Muscle layer of colon (tissue), 2 donors: ENCODE results near the gene DPP8.
A peak's percentile ranks its signal among the peaks of the same experiment; 100 is the strongest.
"Not testable (repeated sequence)": the region's sequence is repeated elsewhere in the genome, so short reads cannot be mapped to it uniquely, and the experiment has no call there.

ENCODE experiments used
- H3K27ac ChIP-seq: one replicate; pipeline ENCODE4 v1.7.0; 2013; ENCODE audit warnings: low read depth, mild to moderate bottlenecking, low read length, moderate library complexity
- H3K27me3 ChIP-seq, 2 donors: one replicate each; pipeline ENCODE4 v1.7.0; 2013; ENCODE audit warnings: low read length in 2 of 2, mild to moderate bottlenecking in 2 of 2; ENCODE audit not compliant: insufficient read depth in 2 of 2, control insufficient read depth in 1 of 2
- H3K36me3 ChIP-seq: one replicate; pipeline ENCODE4 v1.7.0; 2013; ENCODE audit warnings: mild to moderate bottlenecking, low read length; ENCODE audit not compliant: insufficient read depth
- H3K4me1 ChIP-seq: one replicate; pipeline ENCODE4 v1.7.0; 2013; ENCODE audit warnings: mild to moderate bottlenecking, low read length; ENCODE audit not compliant: insufficient read depth
- H3K4me3 ChIP-seq, 2 donors: one replicate each; pipeline ENCODE4 v1.7.0; 2013; ENCODE audit warnings: low read length in 2 of 2, low read depth in 1 of 2, mild to moderate bottlenecking in 1 of 2, moderate library complexity in 1 of 2
- H3K9ac ChIP-seq: one replicate; pipeline ENCODE4 v1.7.0; 2013; ENCODE audit warnings: low read length
- H3K9me3 ChIP-seq: one replicate; pipeline ENCODE4 v1.7.0; 2013; ENCODE audit warnings: mild to moderate bottlenecking, low read length
- donor health status: abdominal sarcoma.
- donor health status: Adenocarcinoma of cecum.

The DPP8 gene

GRCh38 chr15:65516997-65517865 lies at the start of gene DPP8:
Gene DPP8, minus strand, starts transcription at chr15:65517689. Its CDS starts 5,136 bp downstream, at chr15:65512553.
- Histone ChIP-seq H3K27me3 (no peaks in the 10 kb centered on the region), H3K36me3 (peaks cover 9% of the 10 kb centered on the region), H3K9me3 (no peaks in the 10 kb centered on the region), H3K4me3 (peak within 1 kb of the TSS; percentile 89 to 99), H3K27ac (peak within 1 kb of the TSS; percentile 87), H3K4me1 (peaks cover 30% of the 10 kb centered on the region), H3K9ac (peak within 1 kb of the TSS; percentile 83)

DNA sequence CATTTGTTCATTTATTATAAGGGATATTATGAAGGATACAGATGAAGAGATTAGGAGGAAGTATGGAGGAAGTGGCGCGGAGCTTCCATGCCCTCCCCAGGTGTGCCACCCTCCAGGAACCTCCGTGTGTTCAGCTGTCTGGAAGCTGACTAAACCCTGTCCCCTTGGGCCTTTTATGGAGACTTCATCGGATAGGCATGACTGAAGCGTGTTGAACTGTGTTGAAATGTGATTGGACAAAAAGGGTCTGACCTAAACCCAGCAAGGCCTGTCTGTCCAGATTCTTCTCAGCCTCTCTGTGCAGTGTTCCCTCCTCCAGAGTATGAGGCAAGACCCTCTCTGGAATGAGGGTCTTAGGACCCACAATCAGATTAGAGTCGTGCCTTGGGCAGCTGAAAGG lies 44.4 kb upstream of the DPP8 start:
- no peaks in the 10 kb centered on the region for H3K27me3 ChIP-seq
- no peak overlapping the region for H3K4me3 ChIP-seq
- no peaks in the 10 kb centered on the region for H3K4me1 ChIP-seq
- H3K9ac ChIP-seq = no peak overlapping the region
- H3K9me3 ChIP-seq = no peaks in the 10 kb centered on the region
- peaks cover 53% of the 10 kb centered on the region for H3K36me3 ChIP-seq
- H3K27ac ChIP-seq = no peak overlapping the region

DNA sequence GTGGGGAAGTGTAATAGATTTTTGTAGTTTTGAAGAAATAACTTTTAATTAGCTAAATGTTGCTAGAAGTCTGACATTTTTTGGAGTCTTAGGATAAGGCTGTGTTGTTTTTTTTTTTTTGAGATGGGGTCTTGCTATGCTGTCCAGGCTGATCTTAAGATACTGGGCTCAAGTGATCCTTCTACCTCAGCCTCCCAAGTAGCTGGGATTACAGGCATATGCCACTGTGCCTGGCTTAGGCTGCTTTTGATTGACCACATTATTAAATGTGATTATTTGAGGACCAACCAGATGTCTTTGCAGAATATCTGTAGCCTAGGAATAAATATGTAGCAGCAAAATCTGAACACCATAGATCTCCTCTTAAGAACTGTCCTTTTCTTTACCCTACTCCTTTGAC lies 42.5 kb upstream of the DPP8 start:
- H3K27me3 ChIP-seq = no peaks in the 10 kb centered on the region
- H3K36me3 ChIP-seq = peaks cover 62% of the 10 kb centered on the region
- H3K9me3 ChIP-seq = no peaks in the 10 kb centered on the region
- no peaks in the 10 kb centered on the region for H3K4me1 ChIP-seq
- H3K27ac ChIP-seq = no peak overlapping the region
- H3K4me3 ChIP-seq = no peak overlapping the region
- no peak overlapping the region for H3K9ac ChIP-seq

- Histone ChIP-seq H3K27me3 (no peaks in the 10 kb centered on the region), H3K36me3 (peaks cover 62% of the 10 kb centered on the region), H3K4me1 (no peaks in the 10 kb centered on the region), H3K4me3 (no peak overlapping the region), H3K27ac (no peak overlapping the region), H3K9ac (no peak overlapping the region), H3K9me3 (no peaks in the 10 kb centered on the region)
Measured at GRCh38 chr15:65558997-65559760, 41.7 kb upstream of the DPP8 start.

- H3K27me3 ChIP-seq = no peaks in the 10 kb centered on the region
- peaks cover 56% of the 10 kb centered on the region for H3K36me3 ChIP-seq
- no peak overlapping the region for H3K4me3 ChIP-seq
- H3K4me1 ChIP-seq = no peaks in the 10 kb centered on the region
- H3K9ac ChIP-seq = no peak overlapping the region
- H3K27ac ChIP-seq = no peak overlapping the region
- no peaks in the 10 kb centered on the region for H3K9me3 ChIP-seq
Measured at GRCh38 chr15:65558336-65558735, 40.8 kb upstream of the DPP8 start.

GRCh38 chr15:65556622-65557021 lies 39.1 kb upstream of the DPP8 start:
- H3K27ac ChIP-seq = no peak overlapping the region
- no peaks in the 10 kb centered on the region for H3K27me3 ChIP-seq
- H3K36me3 ChIP-seq = peaks cover 39% of the 10 kb centered on the region
- H3K4me3 ChIP-seq = no peak overlapping the region
- no peak overlapping the region for H3K9ac ChIP-seq
- H3K9me3 ChIP-seq = no peaks in the 10 kb centered on the region
- no peaks in the 10 kb centered on the region for H3K4me1 ChIP-seq

GRCh38 chr15:65553691-65554090 lies 36.2 kb upstream of the DPP8 start:
- peaks cover 28% of the 10 kb centered on the region for H3K36me3 ChIP-seq
- H3K4me1 ChIP-seq = no peaks in the 10 kb centered on the region
- no peaks in the 10 kb centered on the region for H3K27me3 ChIP-seq
- no peak overlapping the region for H3K4me3 ChIP-seq
- H3K9me3 ChIP-seq = no peaks in the 10 kb centered on the region
- H3K9ac ChIP-seq = no peak overlapping the region
- no peak overlapping the region for H3K27ac ChIP-seq

GRCh38 chr15:65552851-65553250 lies 35.4 kb upstream of the DPP8 start:
- H3K27ac ChIP-seq, H3K4me3 ChIP-seq, H3K4me1 ChIP-seq, H3K9ac ChIP-seq, H3K27me3 ChIP-seq, H3K9me3 ChIP-seq: not testable (repeated sequence)
- peaks cover 22% of the 10 kb centered on the region for H3K36me3 ChIP-seq

GRCh38 chr15:65551183-65551582 lies 33.7 kb upstream of the DPP8 start:
- Histone ChIP-seq H3K36me3 (peaks cover 13% of the 10 kb centered on the region), H3K9ac (no peak overlapping the region), H3K9me3 (no peaks in the 10 kb centered on the region), H3K27me3 (no peaks in the 10 kb centered on the region), H3K4me3 (no peak overlapping the region), H3K4me1 (no peaks in the 10 kb centered on the region), H3K27ac (no peak overlapping the region)

- H3K27me3 ChIP-seq = no peaks in the 10 kb centered on the region
- no peaks in the 10 kb centered on the region for H3K9me3 ChIP-seq
- H3K27ac ChIP-seq = no peak overlapping the region
- no peak overlapping the region for H3K4me3 ChIP-seq
- H3K4me1 ChIP-seq = no peaks in the 10 kb centered on the region
- peaks cover 11% of the 10 kb centered on the region for H3K36me3 ChIP-seq
- no peak overlapping the region for H3K9ac ChIP-seq
Measured at GRCh38 chr15:65550681-65551098, 33.2 kb upstream of the DPP8 start.

DNA sequence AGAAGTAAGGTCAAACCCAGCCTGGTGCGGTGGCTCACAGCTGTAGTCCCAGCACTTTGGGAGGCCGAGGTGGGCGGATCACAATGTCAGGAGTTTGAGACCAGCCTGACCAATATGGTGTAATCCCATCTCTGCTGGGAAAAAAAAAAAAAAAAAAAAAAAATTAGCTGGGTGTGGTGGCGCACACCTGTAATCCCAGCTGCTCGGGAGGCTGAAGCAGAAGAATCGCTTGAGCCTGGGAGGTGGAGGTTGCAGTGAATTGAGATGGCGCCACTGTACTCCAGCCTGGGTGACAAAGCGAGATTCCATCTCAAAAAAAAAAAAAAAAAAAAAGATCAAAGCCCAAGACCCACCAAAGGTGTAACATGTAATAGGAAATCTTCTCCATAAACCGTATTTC lies 31.8 kb upstream of the DPP8 start:
- H3K27me3 ChIP-seq = not testable (repeated sequence)

More for the DNA sequence above, 31.8 kb upstream of the DPP8 start:
- not testable (repeated sequence) for H3K4me3 ChIP-seq, H3K9ac ChIP-seq, H3K36me3 ChIP-seq, H3K27ac ChIP-seq, H3K9me3 ChIP-seq, H3K4me1 ChIP-seq
